Muscle layer of duodenum (tissue), 2 donors: Measurements from ENCODE around the gene GPALPP1.

Experiments
- H3K27ac ChIP-seq: one replicate; pipeline ENCODE4 v1.7.0; 2013; ENCODE audit warnings: mild to moderate bottlenecking, low read length
- H3K27me3 ChIP-seq: one replicate; pipeline ENCODE4 v1.7.0; 2013; ENCODE audit warnings: low read depth, mild to moderate bottlenecking, control low read depth, low read length
- H3K36me3 ChIP-seq, 2 donors: one replicate each; pipeline ENCODE4 v1.7.0; 2013; ENCODE audit warnings: low read length in 2 of 2, control low read depth in 1 of 2, mild to moderate bottlenecking in 1 of 2; ENCODE audit not compliant: insufficient read depth in 2 of 2, control insufficient read depth in 1 of 2
- H3K4me1 ChIP-seq, 2 donors: one replicate each; pipeline ENCODE4 v1.7.0; 2013; ENCODE audit warnings: low read length in 2 of 2, mild to moderate bottlenecking in 2 of 2, control low read depth in 1 of 2, moderate library complexity in 1 of 2; ENCODE audit not compliant: insufficient read depth in 2 of 2, control insufficient read depth in 1 of 2
- H3K4me3 ChIP-seq, 2 donors: one replicate each; pipeline ENCODE4 v1.7.0; 2013; ENCODE audit warnings: low read length in 2 of 2, low read depth in 1 of 2, mild to moderate bottlenecking in 1 of 2
- H3K9me3 ChIP-seq, 2 donors: one replicate each; pipeline ENCODE4 v1.7.0; 2013; ENCODE audit warnings: low read length in 2 of 2, control low read depth in 1 of 2, mild to moderate bottlenecking in 1 of 2; ENCODE audit not compliant: control insufficient read depth in 1 of 2
- donor health status: healthy.

GPALPP1 gene

DNA sequence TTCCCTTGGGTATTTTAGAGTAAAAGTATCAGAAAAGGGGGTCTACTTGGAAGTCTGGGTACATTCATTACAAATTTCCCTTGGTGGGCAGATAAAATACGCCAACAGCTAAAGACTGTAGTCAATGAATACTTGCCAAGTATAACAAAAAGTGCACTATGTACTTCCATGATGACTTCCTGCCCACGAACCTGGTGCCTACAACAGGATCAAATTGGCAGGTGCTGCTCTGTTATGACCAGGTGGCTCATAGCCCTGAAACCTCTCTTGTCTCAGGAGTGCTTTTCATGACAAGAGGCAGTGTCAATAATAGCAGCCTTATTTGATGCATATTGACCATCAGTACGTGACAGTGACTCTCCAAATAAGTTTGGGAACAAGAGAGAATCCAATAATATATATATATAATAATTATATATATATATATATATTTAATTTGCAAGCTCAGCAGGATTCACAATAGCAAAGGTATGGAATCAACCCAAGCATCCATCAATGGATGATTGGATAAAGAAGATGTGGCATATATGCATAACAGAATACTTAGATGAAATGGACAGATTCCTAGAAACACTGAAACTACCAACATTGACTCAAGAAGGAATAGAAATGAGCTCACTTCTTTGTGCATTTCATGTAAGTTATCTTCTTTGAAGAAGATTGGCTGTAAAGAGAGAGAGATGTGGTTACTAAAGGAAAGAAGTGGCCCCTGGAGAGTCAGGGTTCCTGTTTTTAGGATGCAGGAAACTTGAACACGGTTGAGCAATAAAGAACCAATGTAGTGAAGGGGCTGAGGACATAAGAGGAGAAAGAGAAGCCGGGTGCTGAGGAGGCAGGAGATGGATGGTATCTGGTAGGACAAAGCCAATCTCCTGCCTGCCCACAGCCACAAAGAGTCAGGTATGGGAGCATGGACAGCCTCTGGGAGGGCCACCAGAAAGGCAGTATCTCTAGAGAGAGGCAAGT is 79.0 kb downstream of the GPALPP1 start:
- H3K36me3 ChIP-seq = no peaks in the 10 kb centered on the region
- no peak overlapping the region for H3K4me3 ChIP-seq
- no peaks in the 10 kb centered on the region for H3K4me1 ChIP-seq
- no peaks in the 10 kb centered on the region for H3K9me3 ChIP-seq
- H3K27ac ChIP-seq = no peak overlapping the region
- H3K27me3 ChIP-seq = no peaks in the 10 kb centered on the region

DNA sequence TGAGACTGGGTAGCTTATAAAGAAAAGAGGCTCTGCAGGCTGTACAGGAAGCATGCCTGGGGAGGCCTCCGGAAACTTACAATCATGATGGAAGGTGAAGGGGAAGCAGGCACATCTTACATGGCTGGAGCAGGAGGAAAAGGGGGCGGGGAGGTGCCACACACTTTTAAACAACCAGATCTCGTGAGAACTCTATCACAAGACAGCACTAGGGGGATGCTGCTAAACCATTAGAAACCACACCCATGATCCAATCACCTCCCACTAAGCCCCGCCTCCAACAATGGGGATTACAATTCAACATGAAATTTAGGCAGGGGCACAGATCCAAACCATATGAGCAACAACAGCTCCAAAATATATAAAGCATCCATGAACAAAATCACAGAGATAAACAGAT is 84.5 kb downstream of the GPALPP1 start:
- Histone ChIP-seq H3K36me3 (no peaks in the 10 kb centered on the region), H3K4me1 (no peaks in the 10 kb centered on the region), H3K27ac (no peak overlapping the region), H3K9me3 (no peaks in the 10 kb centered on the region), H3K4me3 (no peak overlapping the region), H3K27me3 (no peaks in the 10 kb centered on the region)

DNA sequence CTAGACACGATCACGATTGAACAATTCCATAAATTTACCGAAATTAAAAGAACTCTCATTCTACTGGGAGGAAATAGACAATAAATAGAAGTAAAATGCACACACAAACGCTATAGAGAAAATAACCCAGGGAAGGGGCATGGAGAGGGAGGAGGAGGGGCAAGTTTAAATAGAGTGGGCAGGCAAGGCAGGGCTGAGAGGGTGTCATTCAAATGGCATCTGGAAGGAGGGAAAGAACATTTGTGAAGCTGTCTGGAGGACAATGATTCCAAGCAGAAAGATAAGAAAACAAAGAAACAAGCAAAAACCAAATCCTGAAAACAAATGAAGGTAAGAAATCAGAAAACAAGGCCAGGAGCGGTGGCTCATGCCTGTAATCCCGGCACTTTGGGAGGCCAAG is 85.4 kb downstream of the GPALPP1 start:
- H3K9me3 ChIP-seq = no peaks in the 10 kb centered on the region
- no peaks in the 10 kb centered on the region for H3K4me1 ChIP-seq
- no peaks in the 10 kb centered on the region for H3K36me3 ChIP-seq
- H3K4me3 ChIP-seq = no peak overlapping the region
- no peak overlapping the region for H3K27ac ChIP-seq
- no peaks in the 10 kb centered on the region for H3K27me3 ChIP-seq

DNA sequence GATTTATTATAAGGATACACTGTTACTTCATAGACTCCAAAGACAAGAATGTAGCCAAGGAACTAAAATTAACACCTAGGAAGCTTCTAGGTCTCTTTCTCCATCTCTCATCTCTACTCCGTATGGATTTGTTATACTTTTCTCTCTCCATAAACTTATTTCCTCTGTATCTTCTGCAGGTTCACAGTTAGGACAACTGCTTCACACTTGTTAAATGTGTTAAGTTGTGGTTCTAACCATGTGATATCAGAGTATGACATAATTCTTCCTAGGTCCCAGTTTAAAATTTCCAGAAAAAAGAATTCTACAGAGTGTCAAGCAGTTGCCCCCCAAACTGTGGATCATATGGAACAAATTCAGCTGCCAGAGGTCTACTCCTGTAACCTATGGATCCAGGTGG is 88.7 kb downstream of the GPALPP1 start:
- Histone ChIP-seq H3K27me3 (no peaks in the 10 kb centered on the region), H3K27ac (no peak overlapping the region), H3K4me3 (no peak overlapping the region), H3K4me1 (no peaks in the 10 kb centered on the region), H3K36me3 (no peaks in the 10 kb centered on the region), H3K9me3 (no peaks in the 10 kb centered on the region)
